Ovary (tissue), 3 donors: ENCODE measurements around the gene PSKH1.

Source experiments
- EP300 ChIP-seq: sonication (generic); formaldehyde crosslinking; IDR thresholded peaks from one replicate; pipeline ENCODE4 v1.6.1; 2017; ENCODE audit warnings: antibody characterized with exemption
- POLR2A ChIP-seq: fragments of 450-650 bp; IDR thresholded peaks from one replicate; pipeline ENCODE4 v1.6.1; 2017; ENCODE audit warnings: antibody characterized with exemption, mild to moderate bottlenecking, moderate library complexity
- TF ChIP-seq, protein P1 (sequence below), 3 donors: fragments of 450-650 bp in 2 of 3; fragments of 200-600 bp in 1 of 3; IDR thresholded peaks; one replicate each; pipeline versions ENCODE4 v1.5.1 to v1.8.0; 2016 to 2022; ENCODE audit warnings: antibody characterized with exemption in 3 of 3, mild to moderate bottlenecking in 1 of 3
- donor health status: DM: no; HTN: no; CAD: no.

DNA sequence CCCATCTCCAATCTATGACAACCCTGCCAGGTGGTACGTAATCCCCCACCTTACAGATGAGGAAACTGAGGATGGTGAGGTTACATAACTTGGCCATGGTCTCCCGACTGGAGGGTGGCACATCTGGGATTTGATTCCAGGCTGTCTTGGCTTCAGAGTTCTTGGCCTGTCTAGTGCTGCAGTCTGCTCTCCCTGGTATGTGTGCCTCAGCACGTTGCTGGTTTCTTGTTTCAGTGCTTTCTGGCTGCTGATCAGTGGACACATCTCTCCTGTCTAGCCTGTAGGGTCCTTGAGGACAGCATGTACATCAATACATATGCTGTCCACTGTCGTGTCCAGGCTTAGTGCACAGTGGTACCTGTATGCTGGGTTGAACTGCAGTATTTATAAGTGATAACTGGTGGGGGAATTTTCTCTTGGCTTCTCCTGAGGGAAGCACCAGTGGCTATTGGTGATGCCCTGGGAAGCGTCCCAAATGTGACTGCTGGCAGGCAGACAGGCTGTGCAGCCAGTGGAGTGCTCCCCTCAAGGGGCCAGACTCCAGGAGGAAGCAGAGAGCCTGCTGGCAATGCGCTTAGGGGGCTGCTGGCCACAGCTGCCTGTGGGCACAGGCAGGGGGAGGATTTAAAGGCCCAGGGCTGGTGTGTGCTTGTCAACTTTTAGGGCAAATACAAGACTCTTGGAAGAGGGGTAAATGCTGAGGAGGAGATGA lies 24.2 kb downstream of the PSKH1 start:
- no peak for TF ChIP-seq POLR2A
- TF ChIP-seq, protein P1, sequence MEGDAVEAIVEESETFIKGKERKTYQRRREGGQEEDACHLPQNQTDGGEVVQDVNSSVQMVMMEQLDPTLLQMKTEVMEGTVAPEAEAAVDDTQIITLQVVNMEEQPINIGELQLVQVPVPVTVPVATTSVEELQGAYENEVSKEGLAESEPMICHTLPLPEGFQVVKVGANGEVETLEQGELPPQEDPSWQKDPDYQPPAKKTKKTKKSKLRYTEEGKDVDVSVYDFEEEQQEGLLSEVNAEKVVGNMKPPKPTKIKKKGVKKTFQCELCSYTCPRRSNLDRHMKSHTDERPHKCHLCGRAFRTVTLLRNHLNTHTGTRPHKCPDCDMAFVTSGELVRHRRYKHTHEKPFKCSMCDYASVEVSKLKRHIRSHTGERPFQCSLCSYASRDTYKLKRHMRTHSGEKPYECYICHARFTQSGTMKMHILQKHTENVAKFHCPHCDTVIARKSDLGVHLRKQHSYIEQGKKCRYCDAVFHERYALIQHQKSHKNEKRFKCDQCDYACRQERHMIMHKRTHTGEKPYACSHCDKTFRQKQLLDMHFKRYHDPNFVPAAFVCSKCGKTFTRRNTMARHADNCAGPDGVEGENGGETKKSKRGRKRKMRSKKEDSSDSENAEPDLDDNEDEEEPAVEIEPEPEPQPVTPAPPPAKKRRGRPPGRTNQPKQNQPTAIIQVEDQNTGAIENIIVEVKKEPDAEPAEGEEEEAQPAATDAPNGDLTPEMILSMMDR (IDR thresholded peaks at IDR 0.05) = no peak
- TF ChIP-seq EP300 = no peak
